K562 (cell line): ENCODE data around the gene KLHL15. TPM values are rescaled to one million over a fixed set of nuclear protein-coding genes. Genes with fewer than 3 reads are reported as not detected.

Source experiments
- BRD4 ChIP-seq: fragments of 200-600 bp; sonication (generic); IDR thresholded peaks from 2 replicates; pipeline ENCODE4 v1.6.1; 2017; ENCODE audit warnings: inconsistent platforms
- CSDE1 ChIP-seq, 2 experiments: fragments of 450-650 bp; IDR thresholded peaks; 2 replicates each; pipeline ENCODE4 v1.6.1; 2016; ENCODE audit warnings: mild to moderate bottlenecking in 1 of 2
- HMBOX1 ChIP-seq: sonication (generic); IDR thresholded peaks from 2 replicates; pipeline ENCODE4 v1.6.1; 2016
- HSF4 ChIP-seq: fragments of 250-450 bp; sonication (Bioruptor Pico); IDR thresholded peaks from 2 replicates; pipeline ENCODE4 v2.1.2; 2022; ENCODE audit warnings: mild to moderate bottlenecking, moderate library complexity, borderline replicate concordance
- NFIC ChIP-seq: fragments of 450-650 bp; IDR thresholded peaks from 2 replicates; pipeline ENCODE4 v1.6.1; 2017; ENCODE audit warnings: mild to moderate bottlenecking, inconsistent platforms
- PHTF2 ChIP-seq: fragments of 250-450 bp; sonication (Bioruptor Pico); IDR thresholded peaks from 2 replicates; pipeline ENCODE4 v1.5.0; 2021; ENCODE audit warnings: mild to moderate bottlenecking
- RAD51 ChIP-seq: fragments of 450-650 bp; IDR thresholded peaks from 2 replicates; pipeline ENCODE4 v1.7.1; 2016; ENCODE audit warnings: low read depth, mild to moderate bottlenecking, borderline replicate concordance
- SMARCA4 ChIP-seq: fragments of 450-650 bp; IDR thresholded peaks from 2 replicates; pipeline ENCODE4 v1.6.1; 2016
- SUPT5H ChIP-seq: fragments of 450-650 bp; IDR thresholded peaks from 2 replicates; pipeline ENCODE4 v1.6.1; 2016
- ZBTB2 ChIP-seq: fragments of 450-650 bp; IDR thresholded peaks from 2 replicates; pipeline ENCODE4 v1.6.1; 2016; ENCODE audit warnings: antibody characterized with exemption
- ZNF165 ChIP-seq: fragments of 250-450 bp; sonication (Bioruptor Pico); IDR thresholded peaks from 2 replicates; pipeline ENCODE4 v1.4.0; 2020; ENCODE audit warnings: borderline replicate concordance
- ZNF586 ChIP-seq: fragments of 450-650 bp; formaldehyde crosslinking; conservative IDR thresholded peaks from 2 replicates; pipeline ENCODE4 v1.4.0; 2020; ENCODE audit warnings: mild to moderate bottlenecking, moderate library complexity
- ZNF668 ChIP-seq: fragments of 250-450 bp; sonication (Bioruptor Pico); IDR thresholded peaks from 2 replicates; pipeline ENCODE4 v1.8.0; 2022; ENCODE audit warnings: mild to moderate bottlenecking, inconsistent platforms
- ZNF696 ChIP-seq: fragments of 250-450 bp; sonication (Bioruptor Pico); conservative IDR thresholded peaks from 2 replicates; pipeline ENCODE4 v1.4.0; 2020; ENCODE audit warnings: mild to moderate bottlenecking, moderate library complexity
- polyA plus RNA-seq, 8 experiments: library from polyadenylated mRNA; depleted of rRNA in 4 of 8; stranded (reverse) in 5 of 8; unstranded in 3 of 8; fragments of >200 nt; fragmentation: Nextera tagmentation in 2 of 8; fragmentation: Illumina TruSeq in 1 of 8; extraction: Ambion mirVana in 2 of 8; extraction: Trizol in 1 of 8; gene quantifications; 2 replicates each; pipeline versions ENCODE4 v1.2.1 to v1.2.3, GENCODE V29; 2011 to 2014; ENCODE audit warnings: inconsistent platforms in 1 of 8, missing spikeins in 1 of 8
- total RNA-seq, 7 experiments: library from RNA; depleted of rRNA in 6 of 7; stranded (reverse); fragments of >200 nt in 6 of 7; fragmentation: Illumina TruSeq in 2 of 7; extraction: Trizol in 2 of 7; gene quantifications; 2 replicates each; pipeline versions ENCODE4 v1.2.1 to v1.2.3, GENCODE V29; 2011 to 2021; ENCODE audit warnings: low replicate concordance in 1 of 7
- TF ChIP-seq, protein P1 (sequence below), 2 experiments: fragments of 150-350 bp in 1 of 2; IDR thresholded peaks; 2 replicates each; pipeline ENCODE4 v1.6.1; 2012 to 2016; ENCODE audit warnings: low read depth in 2 of 2, low read length in 2 of 2, mild to moderate bottlenecking in 1 of 2, moderate library complexity in 1 of 2
- TF ChIP-seq, protein P2 (sequence below), 2 experiments: fragments of 450-650 bp; IDR thresholded peaks; 2 replicates each; pipeline ENCODE4 v1.6.1; 2018; ENCODE audit warnings: mild to moderate bottlenecking in 2 of 2, low read depth in 1 of 2; ENCODE audit not compliant: partially characterized antibody in 2 of 2
- TF ChIP-seq, protein P3 (sequence below): sonication (generic); formaldehyde crosslinking; IDR thresholded peaks from 2 replicates; pipeline ENCODE4 v1.8.0; 2022; ENCODE audit warnings: missing genetic modification reagents, mild to moderate bottlenecking, borderline replicate concordance

The KLHL15 gene
- total and polyA plus RNA-seq, 9 of the 15 experiments (the other 6 are each of a cell fraction or from before 2014, with no cell fraction given) = 3.0 to 12.4 (median 7.6) TPM

GRCh38 chrX:23938690-23939089, 88.3 kb downstream of the KLHL15 start (continued):
- TF ChIP-seq ZBTB2 = no peak
- TF ChIP-seq, protein P1, sequence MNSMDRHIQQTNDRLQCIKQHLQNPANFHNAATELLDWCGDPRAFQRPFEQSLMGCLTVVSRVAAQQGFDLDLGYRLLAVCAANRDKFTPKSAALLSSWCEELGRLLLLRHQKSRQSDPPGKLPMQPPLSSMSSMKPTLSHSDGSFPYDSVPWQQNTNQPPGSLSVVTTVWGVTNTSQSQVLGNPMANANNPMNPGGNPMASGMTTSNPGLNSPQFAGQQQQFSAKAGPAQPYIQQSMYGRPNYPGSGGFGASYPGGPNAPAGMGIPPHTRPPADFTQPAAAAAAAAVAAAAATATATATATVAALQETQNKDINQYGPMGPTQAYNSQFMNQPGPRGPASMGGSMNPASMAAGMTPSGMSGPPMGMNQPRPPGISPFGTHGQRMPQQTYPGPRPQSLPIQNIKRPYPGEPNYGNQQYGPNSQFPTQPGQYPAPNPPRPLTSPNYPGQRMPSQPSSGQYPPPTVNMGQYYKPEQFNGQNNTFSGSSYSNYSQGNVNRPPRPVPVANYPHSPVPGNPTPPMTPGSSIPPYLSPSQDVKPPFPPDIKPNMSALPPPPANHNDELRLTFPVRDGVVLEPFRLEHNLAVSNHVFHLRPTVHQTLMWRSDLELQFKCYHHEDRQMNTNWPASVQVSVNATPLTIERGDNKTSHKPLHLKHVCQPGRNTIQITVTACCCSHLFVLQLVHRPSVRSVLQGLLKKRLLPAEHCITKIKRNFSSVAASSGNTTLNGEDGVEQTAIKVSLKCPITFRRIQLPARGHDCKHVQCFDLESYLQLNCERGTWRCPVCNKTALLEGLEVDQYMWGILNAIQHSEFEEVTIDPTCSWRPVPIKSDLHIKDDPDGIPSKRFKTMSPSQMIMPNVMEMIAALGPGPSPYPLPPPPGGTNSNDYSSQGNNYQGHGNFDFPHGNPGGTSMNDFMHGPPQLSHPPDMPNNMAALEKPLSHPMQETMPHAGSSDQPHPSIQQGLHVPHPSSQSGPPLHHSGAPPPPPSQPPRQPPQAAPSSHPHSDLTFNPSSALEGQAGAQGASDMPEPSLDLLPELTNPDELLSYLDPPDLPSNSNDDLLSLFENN (IDR thresholded peaks at IDR 0.05; ENCODE audit: low read depth in 2 of 2, low read length in 2 of 2) = no peak
- TF ChIP-seq HSF4 = no peak
- TF ChIP-seq, protein P2, sequence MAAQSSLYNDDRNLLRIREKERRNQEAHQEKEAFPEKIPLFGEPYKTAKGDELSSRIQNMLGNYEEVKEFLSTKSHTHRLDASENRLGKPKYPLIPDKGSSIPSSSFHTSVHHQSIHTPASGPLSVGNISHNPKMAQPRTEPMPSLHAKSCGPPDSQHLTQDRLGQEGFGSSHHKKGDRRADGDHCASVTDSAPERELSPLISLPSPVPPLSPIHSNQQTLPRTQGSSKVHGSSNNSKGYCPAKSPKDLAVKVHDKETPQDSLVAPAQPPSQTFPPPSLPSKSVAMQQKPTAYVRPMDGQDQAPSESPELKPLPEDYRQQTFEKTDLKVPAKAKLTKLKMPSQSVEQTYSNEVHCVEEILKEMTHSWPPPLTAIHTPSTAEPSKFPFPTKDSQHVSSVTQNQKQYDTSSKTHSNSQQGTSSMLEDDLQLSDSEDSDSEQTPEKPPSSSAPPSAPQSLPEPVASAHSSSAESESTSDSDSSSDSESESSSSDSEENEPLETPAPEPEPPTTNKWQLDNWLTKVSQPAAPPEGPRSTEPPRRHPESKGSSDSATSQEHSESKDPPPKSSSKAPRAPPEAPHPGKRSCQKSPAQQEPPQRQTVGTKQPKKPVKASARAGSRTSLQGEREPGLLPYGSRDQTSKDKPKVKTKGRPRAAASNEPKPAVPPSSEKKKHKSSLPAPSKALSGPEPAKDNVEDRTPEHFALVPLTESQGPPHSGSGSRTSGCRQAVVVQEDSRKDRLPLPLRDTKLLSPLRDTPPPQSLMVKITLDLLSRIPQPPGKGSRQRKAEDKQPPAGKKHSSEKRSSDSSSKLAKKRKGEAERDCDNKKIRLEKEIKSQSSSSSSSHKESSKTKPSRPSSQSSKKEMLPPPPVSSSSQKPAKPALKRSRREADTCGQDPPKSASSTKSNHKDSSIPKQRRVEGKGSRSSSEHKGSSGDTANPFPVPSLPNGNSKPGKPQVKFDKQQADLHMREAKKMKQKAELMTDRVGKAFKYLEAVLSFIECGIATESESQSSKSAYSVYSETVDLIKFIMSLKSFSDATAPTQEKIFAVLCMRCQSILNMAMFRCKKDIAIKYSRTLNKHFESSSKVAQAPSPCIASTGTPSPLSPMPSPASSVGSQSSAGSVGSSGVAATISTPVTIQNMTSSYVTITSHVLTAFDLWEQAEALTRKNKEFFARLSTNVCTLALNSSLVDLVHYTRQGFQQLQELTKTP (IDR thresholded peaks at IDR 0.05; ENCODE audit: low read depth in 1 of 2, partially characterized antibody in 2 of 2) = no peak
- TF ChIP-seq PHTF2 = no peak
- no peak for TF ChIP-seq RAD51
- no peak for TF ChIP-seq BRD4
- TF ChIP-seq ZNF586 = no peak
- peak; percentile 59 for TF ChIP-seq SMARCA4
- TF ChIP-seq, protein P3, sequence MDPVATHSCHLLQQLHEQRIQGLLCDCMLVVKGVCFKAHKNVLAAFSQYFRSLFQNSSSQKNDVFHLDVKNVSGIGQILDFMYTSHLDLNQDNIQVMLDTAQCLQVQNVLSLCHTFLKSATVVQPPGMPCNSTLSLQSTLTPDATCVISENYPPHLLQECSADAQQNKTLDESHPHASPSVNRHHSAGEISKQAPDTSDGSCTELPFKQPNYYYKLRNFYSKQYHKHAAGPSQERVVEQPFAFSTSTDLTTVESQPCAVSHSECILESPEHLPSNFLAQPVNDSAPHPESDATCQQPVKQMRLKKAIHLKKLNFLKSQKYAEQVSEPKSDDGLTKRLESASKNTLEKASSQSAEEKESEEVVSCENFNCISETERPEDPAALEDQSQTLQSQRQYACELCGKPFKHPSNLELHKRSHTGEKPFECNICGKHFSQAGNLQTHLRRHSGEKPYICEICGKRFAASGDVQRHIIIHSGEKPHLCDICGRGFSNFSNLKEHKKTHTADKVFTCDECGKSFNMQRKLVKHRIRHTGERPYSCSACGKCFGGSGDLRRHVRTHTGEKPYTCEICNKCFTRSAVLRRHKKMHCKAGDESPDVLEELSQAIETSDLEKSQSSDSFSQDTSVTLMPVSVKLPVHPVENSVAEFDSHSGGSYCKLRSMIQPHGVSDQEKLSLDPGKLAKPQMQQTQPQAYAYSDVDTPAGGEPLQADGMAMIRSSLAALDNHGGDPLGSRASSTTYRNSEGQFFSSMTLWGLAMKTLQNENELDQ = no peak
- no peak for TF ChIP-seq SUPT5H
- no peak for TF ChIP-seq ZNF668 (CRISPR knock-in tag)
- no peak for TF ChIP-seq HMBOX1
- TF ChIP-seq ZNF165 = no peak
- TF ChIP-seq NFIC = peak; percentile 43
- TF ChIP-seq ZNF696 (CRISPR knock-in tag) = no peak
- TF ChIP-seq CSDE1 (IDR thresholded peaks at IDR 0.05) = no peak
